ENCODE measurements around the gene CUL2.
"Not testable (repeated sequence)": the region's sequence is repeated elsewhere in the genome, so short reads cannot be mapped to it uniquely, and the experiment has no call there.

DNA sequence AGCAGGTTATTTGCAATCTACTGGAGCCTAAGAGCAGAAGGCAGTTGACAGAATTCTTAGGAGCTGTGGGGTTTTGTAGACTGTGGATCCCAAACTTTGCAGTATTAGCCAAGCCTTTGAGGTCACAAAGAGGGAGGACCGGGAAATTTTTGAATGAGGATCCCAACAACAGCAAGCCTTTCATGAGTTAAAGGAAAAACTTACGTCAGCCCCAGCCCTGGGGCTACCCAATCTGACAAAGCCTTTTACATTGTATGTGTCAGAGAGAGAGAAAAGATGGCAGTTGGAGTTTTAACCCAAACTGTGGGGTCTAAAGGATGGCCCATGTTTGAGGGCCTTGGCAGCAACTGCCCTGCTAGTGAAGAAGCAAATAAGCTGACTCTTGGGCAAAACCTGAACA is 117.5 kb downstream of the CUL2 start:
- TF ChIP-seq, protein P1, sequence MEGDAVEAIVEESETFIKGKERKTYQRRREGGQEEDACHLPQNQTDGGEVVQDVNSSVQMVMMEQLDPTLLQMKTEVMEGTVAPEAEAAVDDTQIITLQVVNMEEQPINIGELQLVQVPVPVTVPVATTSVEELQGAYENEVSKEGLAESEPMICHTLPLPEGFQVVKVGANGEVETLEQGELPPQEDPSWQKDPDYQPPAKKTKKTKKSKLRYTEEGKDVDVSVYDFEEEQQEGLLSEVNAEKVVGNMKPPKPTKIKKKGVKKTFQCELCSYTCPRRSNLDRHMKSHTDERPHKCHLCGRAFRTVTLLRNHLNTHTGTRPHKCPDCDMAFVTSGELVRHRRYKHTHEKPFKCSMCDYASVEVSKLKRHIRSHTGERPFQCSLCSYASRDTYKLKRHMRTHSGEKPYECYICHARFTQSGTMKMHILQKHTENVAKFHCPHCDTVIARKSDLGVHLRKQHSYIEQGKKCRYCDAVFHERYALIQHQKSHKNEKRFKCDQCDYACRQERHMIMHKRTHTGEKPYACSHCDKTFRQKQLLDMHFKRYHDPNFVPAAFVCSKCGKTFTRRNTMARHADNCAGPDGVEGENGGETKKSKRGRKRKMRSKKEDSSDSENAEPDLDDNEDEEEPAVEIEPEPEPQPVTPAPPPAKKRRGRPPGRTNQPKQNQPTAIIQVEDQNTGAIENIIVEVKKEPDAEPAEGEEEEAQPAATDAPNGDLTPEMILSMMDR (IDR thresholded peaks at IDR 0.05): not testable (repeated sequence)
- not testable (repeated sequence) for TF ChIP-seq POLR2A (IDR thresholded peaks at IDR 0.05)
